ENCODE data around the gene PLPPR1.

DNA sequence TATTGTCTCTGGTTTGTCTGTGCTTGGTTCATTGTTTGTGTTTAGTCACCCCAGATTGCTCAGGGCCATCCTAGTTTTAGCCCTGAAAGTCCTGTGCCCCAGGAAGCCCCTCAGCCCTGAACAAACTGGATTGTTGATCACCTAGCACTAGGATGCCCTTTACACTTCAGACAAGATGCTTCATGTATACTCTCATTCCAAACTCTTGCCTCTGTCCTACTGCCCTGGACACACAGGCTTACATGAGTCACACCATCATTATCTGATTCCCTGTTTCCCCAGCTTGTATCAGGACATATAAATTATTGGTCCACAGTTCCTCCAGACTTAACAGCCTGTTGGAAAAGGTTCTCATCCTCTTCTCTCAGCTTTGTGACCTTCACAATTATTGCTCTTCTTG, 236.2 kb downstream of the PLPPR1 start:
- TF ChIP-seq CTCF (conservative IDR thresholded peaks at IDR 0.05 in 1 of 2, IDR thresholded peaks at IDR 0.05 in 1 of 2; ENCODE audit: low read depth in 1 of 2, low read length in 2 of 2) (no peak), EZH2 (IDR thresholded peaks at IDR 0.05; ENCODE audit: low read length, missing control alignments) (no peak)
